ENCODE data around the gene USP15.

Gene USP15

DNA sequence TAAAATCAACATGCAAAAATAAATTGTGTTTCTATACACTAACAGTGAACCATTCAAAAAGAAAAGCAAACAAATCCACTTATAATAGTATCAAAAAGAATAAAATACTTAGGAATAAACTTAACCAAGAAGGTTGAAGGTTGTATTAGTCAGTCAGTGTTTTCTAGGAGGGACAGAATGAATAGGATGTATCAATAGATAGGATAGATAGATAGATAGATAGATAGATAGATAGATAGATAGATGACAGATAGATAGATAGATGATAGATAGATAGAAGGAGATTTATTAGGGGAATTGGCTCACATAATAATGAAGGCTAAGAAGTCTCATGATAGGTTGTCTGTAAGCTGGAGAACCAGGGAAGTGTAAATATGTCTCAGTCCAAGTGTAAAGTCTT lies 169.3 kb downstream of the USP15 start:
- Histone ChIP-seq H3K4me3 (replicated peaks; ENCODE audit: insufficient read depth, low read length) (no peak overlapping the region), H3K27me3 (ENCODE audit: insufficient read depth, poor library complexity, severe bottlenecking) (no peaks in the 10 kb centered on the region), H3K27ac (replicated peaks) (no peak overlapping the region)
- TF ChIP-seq POLR2AphosphoS5 (IDR thresholded peaks at IDR 0.05; ENCODE audit: low read depth) (no peak), SPI1 (IDR thresholded peaks at IDR 0.05; ENCODE audit: borderline replicate concordance, low read depth) (no peak), GABPA (IDR thresholded peaks at IDR 0.05; ENCODE audit: low read depth) (no peak)
- TF ChIP-seq, protein P1, sequence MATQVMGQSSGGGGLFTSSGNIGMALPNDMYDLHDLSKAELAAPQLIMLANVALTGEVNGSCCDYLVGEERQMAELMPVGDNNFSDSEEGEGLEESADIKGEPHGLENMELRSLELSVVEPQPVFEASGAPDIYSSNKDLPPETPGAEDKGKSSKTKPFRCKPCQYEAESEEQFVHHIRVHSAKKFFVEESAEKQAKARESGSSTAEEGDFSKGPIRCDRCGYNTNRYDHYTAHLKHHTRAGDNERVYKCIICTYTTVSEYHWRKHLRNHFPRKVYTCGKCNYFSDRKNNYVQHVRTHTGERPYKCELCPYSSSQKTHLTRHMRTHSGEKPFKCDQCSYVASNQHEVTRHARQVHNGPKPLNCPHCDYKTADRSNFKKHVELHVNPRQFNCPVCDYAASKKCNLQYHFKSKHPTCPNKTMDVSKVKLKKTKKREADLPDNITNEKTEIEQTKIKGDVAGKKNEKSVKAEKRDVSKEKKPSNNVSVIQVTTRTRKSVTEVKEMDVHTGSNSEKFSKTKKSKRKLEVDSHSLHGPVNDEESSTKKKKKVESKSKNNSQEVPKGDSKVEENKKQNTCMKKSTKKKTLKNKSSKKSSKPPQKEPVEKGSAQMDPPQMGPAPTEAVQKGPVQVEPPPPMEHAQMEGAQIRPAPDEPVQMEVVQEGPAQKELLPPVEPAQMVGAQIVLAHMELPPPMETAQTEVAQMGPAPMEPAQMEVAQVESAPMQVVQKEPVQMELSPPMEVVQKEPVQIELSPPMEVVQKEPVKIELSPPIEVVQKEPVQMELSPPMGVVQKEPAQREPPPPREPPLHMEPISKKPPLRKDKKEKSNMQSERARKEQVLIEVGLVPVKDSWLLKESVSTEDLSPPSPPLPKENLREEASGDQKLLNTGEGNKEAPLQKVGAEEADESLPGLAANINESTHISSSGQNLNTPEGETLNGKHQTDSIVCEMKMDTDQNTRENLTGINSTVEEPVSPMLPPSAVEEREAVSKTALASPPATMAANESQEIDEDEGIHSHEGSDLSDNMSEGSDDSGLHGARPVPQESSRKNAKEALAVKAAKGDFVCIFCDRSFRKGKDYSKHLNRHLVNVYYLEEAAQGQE (IDR thresholded peaks at IDR 0.05; ENCODE audit: insufficient replicate concordance, low read depth), result no peak
- TF ChIP-seq, protein P2, sequence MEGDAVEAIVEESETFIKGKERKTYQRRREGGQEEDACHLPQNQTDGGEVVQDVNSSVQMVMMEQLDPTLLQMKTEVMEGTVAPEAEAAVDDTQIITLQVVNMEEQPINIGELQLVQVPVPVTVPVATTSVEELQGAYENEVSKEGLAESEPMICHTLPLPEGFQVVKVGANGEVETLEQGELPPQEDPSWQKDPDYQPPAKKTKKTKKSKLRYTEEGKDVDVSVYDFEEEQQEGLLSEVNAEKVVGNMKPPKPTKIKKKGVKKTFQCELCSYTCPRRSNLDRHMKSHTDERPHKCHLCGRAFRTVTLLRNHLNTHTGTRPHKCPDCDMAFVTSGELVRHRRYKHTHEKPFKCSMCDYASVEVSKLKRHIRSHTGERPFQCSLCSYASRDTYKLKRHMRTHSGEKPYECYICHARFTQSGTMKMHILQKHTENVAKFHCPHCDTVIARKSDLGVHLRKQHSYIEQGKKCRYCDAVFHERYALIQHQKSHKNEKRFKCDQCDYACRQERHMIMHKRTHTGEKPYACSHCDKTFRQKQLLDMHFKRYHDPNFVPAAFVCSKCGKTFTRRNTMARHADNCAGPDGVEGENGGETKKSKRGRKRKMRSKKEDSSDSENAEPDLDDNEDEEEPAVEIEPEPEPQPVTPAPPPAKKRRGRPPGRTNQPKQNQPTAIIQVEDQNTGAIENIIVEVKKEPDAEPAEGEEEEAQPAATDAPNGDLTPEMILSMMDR (IDR thresholded peaks at IDR 0.05; ENCODE audit: insufficient read depth, low read length), result no peak
- DNase-seq (ENCODE audit: low read depth in 1 of 2, low spot score in 1 of 2), result no peak

DNA sequence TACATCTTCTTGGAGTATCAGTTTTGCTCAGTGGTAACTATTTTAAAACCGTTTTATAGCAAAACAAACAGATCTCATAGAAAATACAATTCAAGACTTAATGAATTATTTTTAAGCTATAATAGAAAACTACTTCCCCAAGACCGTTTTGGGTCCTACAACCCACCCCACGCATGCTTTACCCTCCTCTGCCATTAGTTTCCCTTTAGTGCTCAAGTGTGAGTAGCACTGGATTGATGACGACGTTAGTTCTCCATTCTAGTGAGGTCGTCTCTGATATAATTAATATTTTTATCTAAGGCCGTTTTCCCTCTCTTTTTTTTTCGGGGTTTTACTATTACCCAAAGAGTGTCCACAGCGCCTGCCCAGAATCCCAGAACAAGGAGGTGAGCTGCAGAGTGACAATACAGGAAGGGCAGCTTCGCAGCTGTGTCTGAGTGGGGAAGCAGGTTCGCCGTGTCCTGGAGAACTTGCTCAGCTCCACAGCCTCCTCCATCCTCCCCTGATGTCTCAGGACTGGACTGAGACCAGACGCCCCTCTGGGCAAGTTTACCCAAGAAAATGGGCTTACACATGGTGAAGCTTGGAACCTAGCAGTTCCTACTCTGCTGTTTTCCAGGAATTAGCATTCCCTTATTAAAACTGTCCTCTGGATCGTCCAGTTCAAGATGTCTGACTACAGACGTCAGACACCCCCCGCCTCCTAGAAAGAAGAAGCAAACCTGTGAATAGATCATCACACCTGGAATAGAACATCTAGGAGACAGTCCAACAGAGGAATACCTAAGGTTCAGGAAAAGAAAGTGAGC lies 174.5 kb downstream of the USP15 start:
- no peak overlapping the region for H3K27ac ChIP-seq (replicated peaks)
- H3K4me3 ChIP-seq (replicated peaks; ENCODE audit: insufficient read depth, low read length), result peak overlapping the region; percentile 46
- peak in 1 of 2 experiments; percentile 4 for DNase-seq (ENCODE audit: low read depth in 1 of 2, low spot score in 1 of 2)
- TF ChIP-seq SPI1 (IDR thresholded peaks at IDR 0.05; ENCODE audit: borderline replicate concordance, low read depth) (no peak), GABPA (IDR thresholded peaks at IDR 0.05; ENCODE audit: low read depth) (no peak), POLR2AphosphoS5 (IDR thresholded peaks at IDR 0.05; ENCODE audit: low read depth) (no peak)
- TF ChIP-seq, protein P2 (IDR thresholded peaks at IDR 0.05; ENCODE audit: insufficient read depth, low read length), result no peak
- TF ChIP-seq, protein P1 (IDR thresholded peaks at IDR 0.05; ENCODE audit: insufficient replicate concordance, low read depth), result no peak
- no peaks in the 10 kb centered on the region for H3K27me3 ChIP-seq (ENCODE audit: insufficient read depth, poor library complexity, severe bottlenecking)

DNA sequence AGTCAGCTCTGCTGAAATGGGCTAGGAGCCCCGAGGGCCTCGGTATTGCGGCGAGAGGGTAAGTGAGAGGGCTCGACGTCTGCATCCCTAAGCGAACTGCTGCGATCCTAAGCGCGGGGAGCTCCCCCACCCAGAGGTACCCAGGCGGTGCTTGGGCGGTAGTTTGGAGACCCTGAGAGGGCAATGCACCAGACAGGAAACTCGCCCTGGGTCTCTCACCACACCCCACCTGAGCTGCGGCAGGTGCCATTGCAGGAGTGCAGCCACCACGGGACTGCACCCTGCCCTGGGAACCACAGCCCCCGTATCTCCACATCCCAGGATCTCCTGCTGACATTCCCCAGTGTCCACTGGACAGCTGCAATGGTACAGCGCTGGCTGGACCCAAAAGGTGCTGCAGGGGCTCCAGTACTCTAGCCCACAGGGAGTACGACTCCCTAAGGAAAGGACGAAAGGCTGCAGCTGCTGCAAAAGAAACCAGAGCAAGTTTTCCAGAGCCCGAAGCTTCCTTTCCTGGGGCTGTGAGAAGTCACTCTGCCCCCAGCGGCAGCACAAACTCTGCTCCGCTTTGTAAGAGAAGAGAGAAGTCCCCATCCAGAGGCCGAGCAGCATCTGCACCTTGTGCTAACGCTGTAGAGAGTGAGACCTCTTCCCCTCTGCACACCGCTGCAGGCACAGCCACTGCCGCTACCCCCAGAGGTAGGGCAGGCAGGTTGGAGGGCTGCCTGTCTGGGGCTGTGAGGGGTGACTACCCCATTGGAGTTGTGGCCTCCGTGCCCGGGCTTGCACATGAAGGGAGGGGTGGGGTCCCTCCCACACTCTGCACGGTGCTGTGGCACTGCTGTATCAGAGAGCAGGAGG lies 175.3 kb downstream of the USP15 start:
- Histone ChIP-seq H3K27me3 (ENCODE audit: insufficient read depth, poor library complexity, severe bottlenecking) (no peaks in the 10 kb centered on the region), H3K4me3 (replicated peaks; ENCODE audit: insufficient read depth, low read length) (peak overlapping the region; percentile 46), H3K27ac (replicated peaks) (no peak overlapping the region)
- TF ChIP-seq, protein P1 (IDR thresholded peaks at IDR 0.05; ENCODE audit: insufficient replicate concordance, low read depth), result no peak
- TF ChIP-seq GABPA (IDR thresholded peaks at IDR 0.05; ENCODE audit: low read depth) (no peak), SPI1 (IDR thresholded peaks at IDR 0.05; ENCODE audit: borderline replicate concordance, low read depth) (peak; percentile 33; the same call in 1 of the 2 replicates), POLR2AphosphoS5 (IDR thresholded peaks at IDR 0.05; ENCODE audit: low read depth) (no peak)
- TF ChIP-seq, protein P2 (IDR thresholded peaks at IDR 0.05; ENCODE audit: insufficient read depth, low read length), result peak; percentile 50
- peak; percentile 11 to 72 for DNase-seq (ENCODE audit: low read depth in 1 of 2, low spot score in 1 of 2)

Measured in HL-60 (cell line).